GM10266 (cell line): ENCODE results near the gene EPB41L1.

Experiments
- DNase-seq: peaks from one replicate; pipeline ENCODE4 v3.0.0; 2012; ENCODE audit errors: extremely low spot score
- CTCF ChIP-seq: IDR thresholded peaks from 2 replicates; pipeline ENCODE4 v1.5.1; 2012; ENCODE audit warnings: mild to moderate bottlenecking, low read depth; ENCODE audit not compliant: control insufficient read depth, insufficient read depth; ENCODE audit errors: missing control alignments

The EPB41L1 gene

GRCh38 chr20:36206068-36206467 lies 51.5 kb downstream of the EPB41L1 start:
- no peak for DNase-seq
- no peak for TF ChIP-seq CTCF

- no peak for DNase-seq
- no peak for TF ChIP-seq CTCF
These were observed 52.1 kb downstream of the EPB41L1 start for GRCh38 chr20:36206641-36207040.

GRCh38 chr20:36207602-36208001 lies 53.1 kb downstream of the EPB41L1 start:
- no peak for TF ChIP-seq CTCF
- no peak for DNase-seq

GRCh38 chr20:36208257-36208656 lies 53.7 kb downstream of the EPB41L1 start:
- no peak for TF ChIP-seq CTCF
- DNase-seq, result no peak

GRCh38 chr20:36210436-36211021 lies 56.0 kb downstream of the EPB41L1 start:
- no peak for TF ChIP-seq CTCF
- DNase-seq, result no peak

- no peak for DNase-seq
These were observed 58.8 kb downstream of the EPB41L1 start for GRCh38 chr20:36213362-36213761.

More at GRCh38 chr20:36213362-36213761, 58.8 kb downstream of the EPB41L1 start:
- TF ChIP-seq CTCF, result no peak
